NCI-H146 treated with DMSO at 0.1 percent for 48 hours (cell line): Measurements from ENCODE around the gene ZNF268.

Experiments
- DNase-seq: peaks from one replicate; lab custom pipeline; 2025; ENCODE audit not compliant: unreplicated experiment; lab: John Stamatoyannopoulos, UW

The ZNF268 gene

DNA sequence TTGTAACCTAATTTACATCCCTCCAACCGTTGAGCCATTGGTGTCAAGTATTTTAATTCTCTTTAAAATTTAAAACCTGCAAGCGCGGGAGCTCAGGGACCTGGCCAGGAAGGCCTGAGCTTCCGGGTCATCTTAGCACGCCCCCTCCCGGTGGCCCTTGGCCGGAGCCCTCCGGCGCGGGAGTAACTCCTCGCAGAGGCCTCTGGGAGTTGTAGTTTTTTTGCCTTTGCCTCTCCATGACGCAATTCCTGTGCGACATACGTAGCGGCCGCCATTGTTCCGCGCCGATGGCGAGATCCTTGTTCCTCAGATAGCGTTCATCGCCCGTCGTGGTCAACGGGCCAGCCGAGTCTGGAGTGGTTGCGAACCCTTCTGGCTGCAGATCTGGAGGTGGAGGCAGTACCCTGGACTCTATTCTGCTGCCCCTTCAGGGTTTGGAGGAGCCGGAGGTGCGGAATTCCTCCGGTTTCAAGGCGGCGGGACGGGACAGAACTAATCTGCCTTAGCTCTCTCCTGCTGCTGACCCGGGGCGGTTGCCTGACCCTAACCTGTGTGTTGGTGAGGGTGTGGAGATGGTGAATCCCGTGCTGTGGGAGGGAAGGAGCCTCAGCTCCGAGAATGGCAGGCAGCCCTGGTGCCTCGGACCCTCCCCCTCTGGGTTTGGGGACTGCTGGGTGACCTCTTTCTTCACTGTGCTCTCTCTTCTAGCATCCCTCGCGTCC lies at the start of gene ZNF268:
Gene ZNF268 (plus strand): TSS at position 258 of the 722 bp plus-strand sequence. CDS start 503 bp downstream, outside the sequence.
- DNase-seq = peak; percentile 73

DNA sequence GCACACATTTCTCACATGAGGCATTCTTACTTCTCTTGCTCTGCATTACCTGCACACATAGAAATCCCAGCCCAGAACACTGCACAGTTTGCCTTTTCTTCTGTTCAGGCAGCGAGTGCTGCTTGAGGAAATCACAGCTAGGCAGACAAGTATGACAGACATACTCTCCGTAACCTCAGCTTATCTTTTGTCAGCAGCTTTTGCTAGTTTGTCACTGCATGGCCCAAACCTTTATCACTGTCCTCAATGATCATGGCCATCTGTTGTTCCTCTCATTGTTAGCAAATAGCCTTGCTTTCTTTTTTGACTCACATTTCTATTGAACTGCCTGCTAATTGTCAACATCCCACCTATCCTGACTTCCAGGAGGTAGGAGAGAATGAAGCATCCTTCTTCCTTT lies 45.5 kb upstream of the ZNF268 start:
- DNase-seq = no peak

DNA sequence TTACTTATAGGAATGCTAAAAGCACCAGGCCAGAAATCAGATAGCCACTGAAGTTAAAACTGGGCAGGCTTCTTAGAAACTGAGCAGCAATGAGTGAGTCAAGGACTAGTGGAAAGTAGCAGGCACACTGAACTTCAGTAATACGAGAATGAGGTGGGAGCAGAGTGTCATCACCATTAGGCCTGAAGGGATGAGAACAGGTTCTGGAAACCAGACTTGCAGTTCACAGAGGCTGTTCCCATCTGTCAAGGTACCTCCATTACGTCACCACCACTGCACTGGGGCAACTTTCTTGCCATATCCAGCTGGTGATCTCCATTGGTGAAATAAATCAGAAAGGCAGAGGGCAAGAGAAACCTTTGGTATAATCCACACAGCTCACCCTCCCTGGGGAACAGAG lies 35.3 kb upstream of the ZNF268 start:
- no peak for DNase-seq

DNA sequence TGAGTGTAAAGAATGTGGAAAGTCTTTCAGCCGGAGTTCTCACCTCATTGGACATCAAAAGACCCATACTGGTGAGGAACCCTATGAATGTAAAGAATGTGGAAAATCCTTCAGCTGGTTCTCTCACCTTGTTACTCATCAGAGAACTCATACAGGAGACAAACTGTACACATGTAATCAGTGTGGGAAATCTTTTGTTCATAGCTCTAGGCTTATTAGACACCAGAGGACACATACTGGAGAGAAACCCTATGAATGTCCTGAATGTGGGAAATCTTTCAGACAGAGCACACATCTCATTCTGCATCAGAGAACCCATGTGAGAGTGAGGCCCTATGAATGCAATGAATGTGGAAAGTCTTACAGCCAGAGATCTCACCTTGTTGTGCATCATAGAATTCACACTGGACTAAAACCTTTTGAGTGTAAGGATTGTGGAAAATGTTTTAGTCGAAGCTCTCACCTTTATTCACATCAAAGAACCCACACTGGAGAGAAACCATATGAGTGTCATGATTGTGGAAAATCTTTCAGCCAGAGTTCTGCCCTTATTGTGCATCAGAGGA lies 25.1 kb upstream of the ZNF268 start:
- no peak for DNase-seq

GRCh38 chr12:133165776-133166175 lies 15.5 kb upstream of the ZNF268 start:
- no peak for DNase-seq

DNA sequence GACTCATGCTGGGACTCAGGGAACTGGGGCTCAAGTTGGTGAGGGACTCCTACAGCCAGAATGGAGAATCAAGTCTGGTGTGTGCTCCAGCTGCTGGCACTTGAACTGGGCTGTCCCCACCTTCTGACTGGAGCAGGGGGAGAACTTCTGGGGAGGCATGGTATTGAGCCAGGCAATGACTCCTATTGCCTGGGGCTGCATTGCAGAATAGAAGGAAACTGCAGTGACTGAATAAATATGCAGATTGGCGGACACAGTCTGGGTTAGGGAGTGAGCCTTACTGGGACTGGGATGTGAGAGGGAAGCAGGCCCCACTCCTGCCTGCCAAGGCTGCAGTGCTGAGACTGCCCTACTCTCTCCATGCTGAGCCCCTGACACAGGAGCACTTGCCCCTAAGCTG lies 8.8 kb upstream of the ZNF268 start:
- no peak for DNase-seq

DNA sequence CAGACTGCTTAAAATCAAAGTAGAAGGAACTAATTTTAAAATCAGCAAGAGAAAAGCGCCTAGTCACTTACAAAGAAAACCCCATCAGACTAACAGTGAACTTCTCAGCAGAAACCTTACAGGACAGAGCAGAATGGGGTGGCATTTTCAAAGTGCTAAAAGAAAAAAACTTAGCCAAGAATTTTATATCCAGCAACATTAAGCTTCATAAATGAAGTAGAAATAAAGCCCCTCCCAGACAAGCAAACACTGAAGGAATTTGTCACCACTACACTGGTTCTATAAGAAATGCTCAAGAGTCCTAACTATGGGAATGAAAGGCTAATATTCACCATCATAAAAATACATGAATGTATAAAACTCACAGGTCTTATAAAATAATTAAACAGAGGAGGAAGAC lies 6.4 kb upstream of the ZNF268 start:
- no peak for DNase-seq

DNA sequence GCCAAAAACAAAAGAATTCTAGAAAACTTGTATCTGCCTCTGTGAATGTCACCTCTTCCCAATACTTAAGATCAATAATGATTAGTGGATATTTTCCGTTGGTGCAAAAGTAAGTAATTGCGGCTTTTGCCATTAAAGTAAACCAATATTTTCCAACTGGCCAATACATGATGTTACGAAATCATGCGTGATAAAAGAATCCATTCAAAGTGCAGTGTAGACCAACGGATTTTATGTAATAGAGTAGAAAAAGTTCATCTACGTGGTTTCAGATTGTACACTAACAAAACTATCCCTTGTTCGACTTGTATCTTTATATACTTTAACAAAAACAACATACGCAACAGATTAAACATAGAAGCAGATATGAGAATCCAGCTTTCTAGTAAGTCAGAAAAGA lies 626 bp upstream of the ZNF268 start:
- DNase-seq = no peak

GRCh38 chr12:133190176-133190575 lies 8.9 kb downstream of the ZNF268 start:
- no peak for DNase-seq

GRCh38 chr12:133192847-133193246 lies 11.6 kb downstream of the ZNF268 start:
- no peak for DNase-seq

GRCh38 chr12:133201888-133202287 lies 20.6 kb downstream of the ZNF268 start:
- no peak for DNase-seq

GRCh38 chr12:133202493-133203343 lies 21.4 kb downstream of the ZNF268 start:
- no peak for DNase-seq

GRCh38 chr12:133203344-133204263 lies 22.3 kb downstream of the ZNF268 start:
- DNase-seq = no peak

DNA sequence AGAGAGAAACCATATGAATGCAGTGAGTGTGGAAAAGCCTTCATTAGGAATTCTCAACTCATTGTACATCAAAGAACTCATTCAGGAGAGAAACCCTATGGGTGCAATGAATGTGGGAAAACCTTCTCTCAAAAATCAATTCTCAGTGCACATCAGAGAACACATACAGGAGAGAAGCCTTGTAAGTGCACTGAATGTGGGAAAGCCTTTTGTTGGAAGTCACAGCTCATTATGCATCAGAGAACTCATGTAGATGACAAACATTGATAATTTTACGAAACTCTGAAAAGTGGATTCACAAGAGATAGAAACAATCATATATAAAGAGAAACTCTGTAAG lies 22.9 kb downstream of the ZNF268 start:
- DNase-seq = no peak

- no peak for DNase-seq
Observed at GRCh38 chr12:133206390-133206789, 25.1 kb downstream of the ZNF268 start.

GRCh38 chr12:133215724-133216123 lies 34.4 kb downstream of the ZNF268 start:
- no peak for DNase-seq

DNA sequence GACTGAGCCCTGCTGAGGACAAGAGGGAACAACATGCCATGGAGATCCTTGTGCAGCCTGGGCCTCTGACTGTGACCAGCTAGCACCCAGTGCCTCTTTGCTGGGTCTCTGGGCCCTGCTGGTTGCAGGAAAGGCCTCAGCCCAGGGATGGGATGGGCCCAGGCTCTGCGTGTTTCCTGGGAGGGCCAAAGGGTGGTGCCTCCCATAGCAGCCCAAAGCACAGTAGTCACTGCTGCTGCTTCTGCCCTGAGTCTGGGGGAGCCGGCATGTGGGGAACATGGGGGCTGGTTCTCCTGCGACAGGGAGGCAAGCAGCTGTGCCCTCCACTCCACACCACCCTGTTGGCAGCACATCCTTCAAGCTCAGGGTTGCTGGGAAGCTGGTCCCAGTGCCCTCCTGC lies 35.9 kb downstream of the ZNF268 start:
- DNase-seq = no peak

DNA sequence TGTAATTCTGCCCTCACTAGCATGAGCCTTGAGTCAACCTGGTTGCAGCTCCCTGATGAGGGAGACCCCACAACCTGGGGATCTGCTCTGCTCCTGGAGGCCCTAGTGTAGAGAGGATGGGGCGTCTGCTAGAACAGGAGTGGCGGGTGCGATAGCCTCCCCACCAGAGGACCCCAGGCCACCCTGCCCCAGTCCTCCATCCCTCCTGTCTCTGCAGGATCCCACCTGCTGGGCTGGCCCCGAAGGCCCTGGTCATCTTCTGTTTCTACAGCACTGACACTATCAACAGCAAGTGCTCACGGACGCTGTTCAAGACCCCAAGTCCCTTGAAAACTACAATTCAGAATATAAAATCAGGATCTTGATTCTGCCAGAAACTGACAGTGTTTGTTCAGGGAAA lies 39.2 kb downstream of the ZNF268 start:
- no peak for DNase-seq

DNA sequence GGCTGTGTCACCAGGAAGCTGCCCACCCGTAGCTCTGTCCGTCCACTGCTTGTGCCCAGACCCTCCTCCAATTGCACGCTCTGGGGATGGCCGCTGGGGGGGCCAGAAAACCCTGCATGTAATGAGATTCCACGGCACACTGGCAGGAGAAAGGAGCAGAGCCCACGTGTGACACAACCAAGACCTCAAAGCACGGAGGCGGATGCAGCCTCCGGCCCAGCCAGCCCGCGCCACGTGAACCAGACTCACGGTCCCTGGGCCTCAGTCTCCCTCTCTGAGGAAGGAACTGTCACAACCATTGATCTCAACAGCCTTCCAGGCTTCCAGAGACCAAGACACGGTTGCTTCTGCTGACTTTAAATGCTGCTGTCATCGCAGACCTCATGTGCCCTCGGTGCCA lies 39.9 kb downstream of the ZNF268 start:
- no peak for DNase-seq

DNA sequence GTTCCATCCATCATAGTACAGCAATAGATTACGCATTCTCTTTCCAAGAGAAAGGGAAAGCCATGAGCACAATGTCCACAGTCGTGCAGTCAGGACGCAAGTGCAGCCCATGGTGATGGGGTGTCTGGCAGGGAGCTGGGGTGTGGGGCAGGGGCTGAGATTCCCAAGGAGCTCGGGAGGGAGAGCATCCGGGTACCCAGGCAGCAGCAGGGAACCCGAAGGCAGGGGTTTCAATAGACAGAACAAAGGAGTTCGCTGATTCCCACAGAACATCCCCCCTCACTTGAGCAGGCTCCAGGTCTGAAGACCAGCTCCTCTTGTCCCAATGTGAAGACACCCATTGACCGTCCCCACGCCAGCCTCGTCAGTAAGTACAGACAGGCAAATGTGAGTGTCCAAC lies 40.9 kb downstream of the ZNF268 start:
- no peak for DNase-seq

GRCh38 chr12:133225527-133225926 lies 44.2 kb downstream of the ZNF268 start:
- DNase-seq = no peak
